RCC 7860 (cell line): ENCODE measurements around the gene MRPS25.
"Not testable (repeated sequence)": the region's sequence is repeated elsewhere in the genome, so short reads cannot be mapped to it uniquely, and the experiment has no call there.

Source experiments
- DNase-seq: peaks from one replicate; pipeline ENCODE4 v3.0.0-alpha.2; 2015; ENCODE audit warnings: low spot score
- FAIRE-seq: peaks from 2 replicates; lab custom pipeline; 2012; peaks lifted over from hg19 to GRCh38; lab: Jason Lieb, UNC

MRPS25 gene

DNA sequence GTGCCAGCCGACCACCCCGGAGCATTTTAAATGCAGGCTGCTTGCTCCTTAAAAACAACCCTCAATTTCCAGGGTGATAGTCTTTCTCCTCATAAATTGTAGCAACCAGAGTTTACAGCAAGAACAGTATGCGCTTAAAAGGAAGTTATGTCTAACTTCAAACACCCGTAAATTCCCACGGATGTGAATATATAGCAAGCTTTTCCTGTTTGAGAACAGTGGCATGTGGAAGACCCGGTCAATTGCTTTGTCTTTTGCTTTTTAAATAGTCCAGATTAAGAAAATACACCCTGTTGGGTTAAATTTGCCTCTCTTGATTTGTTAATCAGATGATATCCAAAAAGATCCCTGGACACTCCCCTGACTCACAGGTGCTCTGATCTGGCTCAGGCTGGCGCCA is 20.8 kb downstream of the MRPS25 start:
- DNase-seq (no peak), FAIRE-seq (no peak)

DNA sequence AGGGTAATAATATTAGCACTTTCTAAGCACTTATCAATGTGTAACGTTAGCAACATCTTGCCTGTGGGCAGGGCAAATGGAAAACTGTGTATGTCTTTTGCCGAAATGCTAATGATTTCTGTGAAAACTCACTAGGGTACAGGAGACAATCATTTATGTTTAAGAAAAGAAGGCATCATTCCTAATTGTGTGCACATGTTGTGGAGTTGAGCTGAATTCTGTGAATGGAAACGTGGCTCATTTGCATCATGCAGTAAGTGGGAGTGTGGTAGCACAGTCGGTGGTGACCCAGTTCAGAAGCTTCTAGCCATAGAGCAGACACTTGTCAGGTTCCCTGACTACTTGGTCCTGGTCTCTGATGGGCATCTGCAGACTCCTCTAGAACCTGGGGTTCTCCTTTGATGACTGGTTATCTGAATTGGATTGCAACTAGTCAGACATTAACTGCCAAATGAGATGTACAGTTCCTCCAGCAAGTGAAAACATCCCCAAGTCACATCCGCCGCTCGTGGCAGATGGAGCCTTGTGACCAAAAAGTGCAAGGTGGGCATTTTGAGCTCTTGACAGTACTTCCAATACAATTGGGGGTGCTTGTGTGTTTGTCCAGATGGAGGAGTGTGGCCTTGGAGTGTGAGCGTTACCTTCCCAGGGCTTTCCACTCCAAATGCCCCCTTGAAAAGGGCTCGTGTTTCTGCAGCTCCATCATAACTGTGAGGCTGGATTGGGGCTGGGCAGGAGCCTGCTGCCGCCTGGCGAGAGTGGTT is 21.5 kb downstream of the MRPS25 start:
- FAIRE-seq (no peak), DNase-seq (no peak)

DNA sequence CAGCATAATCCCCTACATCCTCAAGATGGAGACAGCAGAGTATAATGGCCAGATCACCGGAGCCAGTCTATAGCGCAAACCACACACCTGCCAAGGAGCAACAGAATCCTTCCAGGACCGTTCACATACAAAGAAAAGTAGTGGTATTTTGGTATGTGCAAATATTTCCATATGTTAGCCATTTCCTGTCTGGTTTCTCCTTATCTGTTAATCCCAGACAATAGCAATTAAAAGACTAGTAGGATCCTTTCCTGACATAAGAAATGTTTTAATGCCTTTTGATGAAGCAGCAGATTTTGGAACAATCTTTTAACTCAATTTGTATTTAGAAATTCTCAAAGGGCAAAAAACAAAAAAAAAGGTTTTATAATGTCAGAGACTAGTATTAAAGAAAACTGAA is 22.2 kb downstream of the MRPS25 start:
- no peak for DNase-seq

DNA sequence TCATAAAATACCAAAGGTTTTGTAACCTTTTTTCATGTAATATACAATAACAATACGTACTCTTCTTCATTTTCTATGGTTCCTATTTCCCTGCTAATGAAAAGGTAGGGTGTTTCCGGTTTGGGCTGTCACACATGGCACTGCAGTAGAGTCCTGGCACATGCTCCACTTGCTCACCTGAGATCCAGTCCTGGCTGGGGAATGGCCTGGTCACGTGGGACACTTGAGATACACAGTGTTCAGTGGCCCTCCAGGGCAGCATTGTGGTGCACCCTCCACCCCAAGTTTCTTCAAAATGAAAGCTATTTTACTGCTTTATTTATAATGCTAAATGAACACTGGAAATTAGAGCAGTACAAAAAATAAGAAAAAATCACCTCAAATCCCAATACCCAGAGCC is 23.2 kb downstream of the MRPS25 start:
- FAIRE-seq, result no peak

More for the DNA sequence above, 22.2 kb downstream of the MRPS25 start:
- no peak for FAIRE-seq

GRCh38 chr3:15040844-15041243 is 24.3 kb downstream of the MRPS25 start:
- no peak for FAIRE-seq

More for the DNA sequence above, 23.2 kb downstream of the MRPS25 start:
- DNase-seq, result no peak

DNA sequence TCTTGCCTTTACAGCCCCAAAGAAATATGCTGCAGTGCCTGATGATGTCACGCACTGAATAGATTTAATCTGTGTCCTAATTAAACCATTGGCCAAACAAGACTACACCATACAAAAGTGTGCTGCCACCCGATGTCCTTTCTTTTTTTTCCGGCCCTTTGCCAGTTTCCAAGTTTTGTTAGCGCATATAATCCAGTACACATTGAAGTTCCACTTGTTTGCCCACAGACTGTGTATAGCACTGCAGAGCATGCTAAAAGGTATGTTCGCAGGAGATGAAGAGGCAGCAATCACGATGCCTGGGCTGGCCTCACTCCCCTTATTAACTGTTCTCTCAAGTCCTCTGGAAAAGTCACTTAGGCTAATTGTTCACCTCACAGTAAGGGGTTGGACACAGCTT is 26.8 kb downstream of the MRPS25 start:
- FAIRE-seq (no peak), DNase-seq (no peak)

More at GRCh38 chr3:15040844-15041243, 24.3 kb downstream of the MRPS25 start:
- no peak for DNase-seq

DNA sequence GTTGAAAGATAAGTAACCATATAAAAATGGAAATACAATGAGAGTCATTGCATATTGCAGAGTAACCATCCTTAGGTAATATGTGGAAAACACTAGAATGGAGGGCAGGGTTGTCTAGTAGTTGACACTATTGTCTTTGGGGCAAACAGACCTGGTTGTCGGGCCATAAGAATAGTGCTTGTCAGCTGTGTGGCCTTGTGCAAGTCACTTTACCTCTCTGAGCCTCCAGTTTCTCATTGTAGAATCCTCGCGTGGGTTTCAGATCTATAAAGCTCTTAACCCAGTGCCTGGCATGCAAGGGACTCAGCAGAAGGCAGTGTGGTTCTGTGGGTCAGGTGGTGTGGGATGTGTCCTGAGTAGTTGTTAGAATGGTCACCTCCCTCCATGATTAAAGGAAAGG is 32.0 kb downstream of the MRPS25 start:
- FAIRE-seq (no peak), DNase-seq (no peak)

DNA sequence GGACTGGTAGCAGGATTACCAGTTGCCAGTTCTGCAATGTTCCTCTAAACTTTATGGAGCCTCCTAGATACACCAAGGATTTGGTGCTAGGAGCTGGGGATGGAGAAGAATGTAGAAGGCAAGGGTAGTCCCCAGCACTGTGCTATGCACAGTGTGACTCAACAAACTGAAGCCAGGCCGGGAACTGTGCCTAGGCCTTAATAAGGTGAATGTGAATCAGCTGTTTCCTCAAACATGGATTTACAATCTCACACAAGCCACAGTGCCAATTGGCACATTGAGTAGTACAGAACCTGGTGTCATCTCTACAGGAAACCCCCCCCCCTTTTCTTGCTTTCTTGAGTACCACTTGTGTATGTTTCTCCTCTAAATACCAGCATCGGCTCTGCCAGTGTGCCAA is 32.5 kb downstream of the MRPS25 start:
- FAIRE-seq (no peak), DNase-seq (no peak)

DNA sequence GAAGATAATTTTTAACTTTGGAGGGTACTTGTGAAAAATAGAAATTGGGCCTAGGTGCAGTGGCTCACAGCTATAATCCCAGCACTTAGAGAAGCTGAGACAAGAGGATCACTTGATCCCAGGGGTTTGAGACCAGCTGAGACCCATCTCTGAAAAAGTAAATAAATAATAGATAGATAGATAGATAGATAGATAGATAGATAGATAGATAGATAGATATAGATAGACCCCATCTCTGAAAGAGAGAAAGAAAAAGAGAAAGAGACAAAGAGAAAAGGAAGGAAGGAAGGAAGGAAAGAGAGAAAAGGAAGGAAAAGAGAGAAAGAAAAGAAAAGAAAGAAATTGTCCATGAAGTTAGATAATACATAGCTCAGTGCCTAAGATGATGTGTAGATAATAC is 35.5 kb downstream of the MRPS25 start:
- DNase-seq (no peak), FAIRE-seq (no peak)

GRCh38 chr3:15023719-15024118 is 41.4 kb downstream of the MRPS25 start:
- FAIRE-seq, result no peak
- DNase-seq, result no peak

DNA sequence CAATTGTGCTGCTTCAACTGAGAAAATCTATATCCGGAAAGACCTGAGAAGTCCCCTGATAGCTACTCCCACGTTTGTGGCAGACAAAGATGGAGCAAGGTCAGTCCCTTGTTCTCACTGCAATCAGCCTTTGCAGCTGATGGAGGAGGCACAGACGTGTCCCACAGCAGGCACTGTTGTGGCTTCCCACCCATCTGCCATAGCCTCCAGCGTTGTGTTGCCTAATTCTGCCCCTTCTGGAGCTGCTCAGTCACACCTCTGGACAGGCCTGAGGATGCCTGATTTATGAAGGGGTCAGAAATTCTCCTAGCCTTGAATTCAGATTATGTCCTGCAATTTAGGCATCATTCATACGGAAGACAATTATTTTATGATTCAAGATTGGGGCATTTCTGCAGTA is 41.9 kb downstream of the MRPS25 start:
- DNase-seq, result no peak
- no peak for FAIRE-seq

GRCh38 chr3:15017191-15017590 is 47.9 kb downstream of the MRPS25 start:
- no peak for FAIRE-seq
- no peak for DNase-seq

GRCh38 chr3:15015456-15015855 is 49.7 kb downstream of the MRPS25 start:
- FAIRE-seq (no peak), DNase-seq (no peak)

- FAIRE-seq (no peak), DNase-seq (no peak)
Measured at GRCh38 chr3:15014606-15015328, 50.3 kb downstream of the MRPS25 start.

DNA sequence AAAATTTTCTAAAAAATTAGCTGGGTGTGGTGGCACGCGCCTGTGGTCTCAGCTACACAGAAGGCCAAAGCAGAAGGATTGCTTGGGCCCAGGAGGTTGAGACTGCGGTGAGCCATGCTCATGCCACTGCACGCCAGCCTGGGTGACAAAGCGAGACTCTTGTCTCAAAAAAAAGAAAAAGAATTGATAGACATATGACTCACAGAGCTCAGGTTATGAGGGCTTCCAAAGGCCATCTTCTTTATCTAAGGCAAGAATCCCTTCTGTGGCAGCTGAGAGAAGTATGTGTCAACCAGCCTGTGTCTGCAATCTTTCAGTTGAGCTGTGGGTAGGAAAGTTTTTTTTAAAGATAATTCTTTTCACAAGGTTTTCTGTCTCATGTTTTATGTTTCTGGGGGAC is 53.9 kb downstream of the MRPS25 start:
- FAIRE-seq, result no peak

GRCh38 chr3:15010664-15011063 is 54.5 kb downstream of the MRPS25 start:
- no peak for FAIRE-seq

More for the DNA sequence above, 53.9 kb downstream of the MRPS25 start:
- peak; percentile 13 for DNase-seq

DNA sequence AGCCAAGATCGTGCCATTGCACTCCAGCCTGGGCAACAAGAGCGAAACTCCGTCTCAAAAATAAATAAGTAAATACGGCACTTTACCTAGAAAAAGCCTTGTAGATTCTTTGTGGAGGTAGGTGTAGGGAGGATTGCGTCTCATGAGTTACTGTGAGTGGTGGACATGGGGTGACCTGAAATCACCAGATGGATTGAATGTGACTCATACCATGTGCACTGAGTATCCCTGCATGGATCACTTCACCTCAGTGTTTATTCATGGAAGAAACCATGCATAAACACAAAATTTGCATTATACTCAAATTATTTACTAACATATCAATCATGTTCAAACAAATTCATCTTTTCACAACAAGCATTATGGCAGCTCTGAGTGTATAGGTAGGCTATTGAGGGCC is 55.9 kb downstream of the MRPS25 start:
- FAIRE-seq (no peak), DNase-seq (no peak)

More at GRCh38 chr3:15010664-15011063, 54.5 kb downstream of the MRPS25 start:
- DNase-seq, result peak; percentile 10

- FAIRE-seq (no peak), DNase-seq (no peak)
Measured at GRCh38 chr3:15007681-15008141, 57.4 kb downstream of the MRPS25 start.

- FAIRE-seq, DNase-seq: not testable (repeated sequence)
Measured at GRCh38 chr3:14999182-14999581, 65.9 kb downstream of the MRPS25 start.
